SK-N-SH treated with all-trans-retinoic acid at 6 μM for 48 hours (cell line): ENCODE data around the gene OTUB1.

Experiments
- ARNTL ChIP-seq: fragments of 450-650 bp; formaldehyde crosslinking; IDR thresholded peaks from 2 replicates; pipeline ENCODE4 v1.5.0; 2020; ENCODE audit warnings: low read depth, mild to moderate bottlenecking, moderate library complexity, borderline replicate concordance
- ISL1 ChIP-seq: fragments of 250-450 bp; sonication (Bioruptor Pico); IDR thresholded peaks from 2 replicates; pipeline ENCODE4 v2.1.2; 2022; ENCODE audit warnings: mild to moderate bottlenecking, moderate library complexity
- OSR1 ChIP-seq: fragments of 250-450 bp; sonication (Bioruptor Pico); IDR thresholded peaks from 2 replicates; pipeline ENCODE4 v1.8.0; 2022; ENCODE audit warnings: moderate library complexity, mild to moderate bottlenecking, inconsistent platforms
- TCF4 ChIP-seq: fragments of 250-450 bp; sonication (Bioruptor Pico); IDR thresholded peaks from 2 replicates; pipeline ENCODE4 v1.8.0; 2021; ENCODE audit warnings: mild to moderate bottlenecking, moderate library complexity, borderline replicate concordance
- ZNF565 ChIP-seq: fragments of 450-650 bp; formaldehyde crosslinking; conservative IDR thresholded peaks from 2 replicates; pipeline ENCODE4 v1.5.0; 2020; ENCODE audit warnings: low read depth, mild to moderate bottlenecking, moderate library complexity

GRCh38 chr11:64031001-64031400 lies 44.8 kb downstream of the OTUB1 start:
- TF ChIP-seq ARNTL (CRISPR knock-in tag) (no peak), TCF4 (CRISPR knock-in tag) (no peak), OSR1 (no peak), ZNF565 (CRISPR knock-in tag) (no peak), ISL1 (CRISPR knock-in tag) (no peak)
